ACHN (cell line): ENCODE results near the gene C16orf96.

Experiments used
- DNase-seq: peaks from one replicate; pipeline ENCODE4 v3.0.0-alpha.2; 2015
- in situ Hi-C: cut with HindIII; loops from 2 replicates; pipeline ENCODE4 v1.10.0; 2017; ENCODE audit warnings: low sequenced_read_pairs, low pct_ligation_motif_present, low pct_unique_long_range_greater_than_20kb

The C16orf96 gene

DNA sequence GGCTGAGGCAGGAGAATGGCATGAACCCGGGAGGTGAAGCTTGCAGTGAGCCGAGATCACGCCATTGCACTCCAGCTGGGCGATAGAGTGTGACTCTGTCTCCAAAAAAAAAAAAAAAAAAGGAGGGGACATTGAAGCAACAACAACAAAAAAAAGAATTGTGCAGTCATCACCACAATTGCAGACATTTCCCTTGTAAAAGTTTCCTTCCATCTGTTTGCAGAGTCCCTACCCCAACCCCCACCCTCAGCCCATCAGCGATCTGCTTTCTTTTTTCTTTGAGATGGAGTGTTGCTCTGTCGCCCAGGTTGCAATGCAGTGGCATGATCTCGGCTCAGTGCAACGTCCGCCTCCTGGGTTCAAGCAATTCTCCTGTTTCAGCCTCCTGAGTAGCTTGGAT lies 72.1 kb downstream of the C16orf96 start:
- DNase-seq, result no peak
- in situ Hi-C loops, result no loop called here

DNA sequence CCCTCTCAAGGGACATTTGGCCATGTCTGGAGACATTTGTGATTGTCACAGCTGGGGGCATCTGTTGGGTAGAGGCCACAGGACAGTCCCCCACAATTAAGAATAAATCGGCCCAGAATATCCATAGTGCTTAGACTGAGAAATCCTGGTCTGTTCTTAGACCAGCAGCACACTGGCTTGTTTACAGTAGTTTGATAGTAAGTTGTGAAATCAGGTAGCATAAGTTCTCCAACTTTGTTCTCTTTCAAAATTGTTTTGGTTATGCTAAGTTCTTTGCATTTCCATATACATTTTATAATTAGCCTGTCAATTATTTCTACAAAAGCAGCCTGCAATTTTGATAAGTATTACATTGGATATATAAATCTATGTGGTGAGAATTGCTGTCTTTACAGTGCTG lies 75.3 kb downstream of the C16orf96 start:
- in situ Hi-C loops, result no loop called here
- no peak for DNase-seq

DNA sequence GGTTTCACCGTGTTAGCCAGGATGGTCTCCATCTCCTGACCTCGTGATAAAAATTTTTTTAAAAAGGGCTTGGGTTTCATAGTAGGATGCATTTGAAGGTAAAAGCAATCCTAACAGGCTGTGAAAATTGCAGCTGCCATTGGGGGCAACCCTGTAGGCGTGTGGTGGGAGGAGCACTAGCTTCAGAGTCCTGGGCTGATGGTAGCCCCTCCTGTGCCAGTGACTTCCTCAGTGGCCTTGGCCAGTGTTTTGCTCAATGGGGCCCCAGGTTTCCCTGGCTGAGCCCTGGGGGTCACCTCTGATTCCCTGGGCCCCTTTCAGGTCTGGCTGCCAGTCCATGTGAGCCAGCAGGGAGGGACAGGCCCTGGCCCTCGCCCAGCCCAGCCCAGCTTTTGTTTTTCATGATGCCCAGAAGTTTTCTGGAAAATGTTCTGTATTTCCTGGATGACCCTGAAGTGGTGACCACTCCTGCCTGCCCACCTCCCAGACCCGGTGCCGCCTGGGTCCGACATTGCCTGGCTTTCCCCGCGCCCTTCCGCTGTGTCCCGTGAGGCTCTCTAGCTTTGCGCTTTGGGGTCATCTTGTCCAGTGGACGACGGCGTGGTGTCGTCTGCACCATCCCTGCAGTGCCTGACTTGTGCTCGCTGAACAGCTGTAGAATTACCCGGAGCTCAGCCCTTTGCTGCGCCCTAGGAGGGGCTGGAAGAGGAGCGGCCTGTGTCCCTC lies 77.9 kb downstream of the C16orf96 start:
- in situ Hi-C loops, result no loop called here
- no peak for DNase-seq

DNA sequence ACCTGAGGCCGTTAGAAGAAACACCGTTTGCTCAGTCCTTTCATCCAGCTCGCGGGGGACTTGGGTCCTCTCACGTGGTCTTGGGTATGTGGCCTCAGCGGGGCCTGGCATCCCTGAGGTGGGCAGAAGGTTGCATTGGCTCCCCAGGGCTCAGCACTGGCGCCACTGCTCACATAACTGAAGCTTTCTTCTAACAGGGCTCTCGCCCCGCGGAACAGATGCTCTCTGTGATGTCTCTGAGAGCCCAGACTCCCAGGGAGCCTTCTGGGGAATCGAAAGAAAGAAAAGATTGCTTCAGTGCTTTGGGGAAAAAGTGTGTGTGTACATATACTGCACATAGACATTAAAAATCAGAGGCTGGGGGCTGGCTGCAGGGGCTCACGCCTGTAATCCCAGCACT lies 78.6 kb downstream of the C16orf96 start:
- in situ Hi-C loops, result no loop called here
- no peak for DNase-seq

DNA sequence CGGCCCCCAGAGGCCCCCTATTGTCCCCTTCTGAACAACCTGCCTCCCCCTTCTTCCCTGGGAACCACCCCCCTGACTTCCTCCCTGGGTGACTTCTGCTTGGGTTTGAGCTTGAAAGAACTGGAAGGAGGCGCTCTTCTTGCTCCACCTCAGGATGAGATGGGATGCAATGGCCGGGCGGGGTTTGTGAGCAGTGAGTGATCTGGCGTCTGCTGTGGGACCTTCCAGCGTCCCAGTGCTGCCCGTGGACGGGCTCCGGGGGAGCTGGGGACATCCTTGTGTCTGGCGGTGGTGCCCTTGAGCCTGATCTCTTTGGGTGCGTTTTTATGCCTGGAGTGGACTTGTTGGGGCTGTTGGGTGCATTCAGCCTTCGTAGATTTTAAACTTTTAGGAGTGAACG lies 80.1 kb downstream of the C16orf96 start:
- no peak for DNase-seq
- in situ Hi-C loops, result no loop called here

DNA sequence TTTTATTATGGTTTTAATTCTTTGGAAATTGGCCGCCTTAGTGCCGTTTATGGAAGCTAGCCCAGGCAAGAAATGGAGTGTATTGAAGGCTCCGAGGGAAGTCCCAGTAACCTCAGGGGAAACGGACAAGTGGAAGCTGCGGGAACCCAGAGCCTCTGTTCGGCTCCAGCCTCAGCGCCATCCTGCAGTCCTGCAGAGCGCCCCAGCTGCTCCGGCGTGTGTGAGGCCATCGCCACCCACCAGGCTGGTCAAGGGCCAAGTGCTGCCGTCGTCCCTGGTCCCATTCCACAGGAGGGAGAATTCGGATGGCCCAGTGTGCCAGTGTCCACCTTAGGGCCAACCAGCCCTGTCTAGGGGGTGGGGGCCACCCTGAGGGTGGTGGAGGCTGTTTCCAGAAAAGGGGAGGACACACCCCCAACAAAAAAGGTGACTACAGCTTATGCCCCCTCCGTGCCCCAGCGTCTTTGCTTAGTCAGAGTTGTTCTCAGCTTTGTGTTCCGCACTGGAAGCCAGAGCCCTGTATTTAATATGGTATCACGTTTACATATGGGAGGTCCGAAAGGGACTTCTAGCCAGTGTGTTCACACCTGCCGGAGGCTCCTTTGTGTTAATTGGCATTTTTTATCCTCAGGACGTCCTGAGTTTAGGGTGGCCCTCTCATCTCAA lies 81.5 kb downstream of the C16orf96 start:
- in situ Hi-C loops, result no loop called here

DNA sequence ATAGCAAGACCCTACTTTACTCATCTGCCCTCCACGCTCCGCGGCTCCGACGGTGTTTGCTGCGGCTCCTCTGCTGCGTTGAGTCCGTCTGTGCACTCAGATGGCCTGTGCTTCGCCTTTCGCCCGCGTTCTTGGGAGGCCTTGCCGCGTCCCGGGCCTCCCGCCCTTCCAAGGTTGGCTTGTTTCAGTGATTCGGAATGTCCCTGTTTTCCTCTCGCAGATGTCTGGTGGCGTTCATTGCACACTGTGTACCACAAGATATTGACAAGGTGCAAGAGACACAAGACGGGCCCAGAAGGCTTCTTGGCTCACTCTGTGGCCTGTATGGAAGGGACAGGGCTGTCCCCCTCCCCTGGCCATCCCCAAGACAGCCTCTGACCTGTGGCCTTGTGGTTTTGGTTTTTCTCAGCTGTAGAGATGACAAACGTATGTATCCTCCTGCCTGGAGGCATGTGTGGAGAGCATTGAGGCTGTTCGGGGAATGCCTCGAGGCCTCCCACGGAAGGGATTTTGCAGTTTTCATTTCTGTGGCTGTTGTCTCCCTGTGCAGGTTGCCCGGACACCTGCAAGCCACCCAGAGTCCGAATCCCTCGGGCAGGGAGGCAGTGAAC lies 83.9 kb downstream of the C16orf96 start:
- in situ Hi-C loops, result no loop called here
- DNase-seq, result no peak

More for the DNA sequence above, 81.5 kb downstream of the C16orf96 start:
- no peak for DNase-seq

DNA sequence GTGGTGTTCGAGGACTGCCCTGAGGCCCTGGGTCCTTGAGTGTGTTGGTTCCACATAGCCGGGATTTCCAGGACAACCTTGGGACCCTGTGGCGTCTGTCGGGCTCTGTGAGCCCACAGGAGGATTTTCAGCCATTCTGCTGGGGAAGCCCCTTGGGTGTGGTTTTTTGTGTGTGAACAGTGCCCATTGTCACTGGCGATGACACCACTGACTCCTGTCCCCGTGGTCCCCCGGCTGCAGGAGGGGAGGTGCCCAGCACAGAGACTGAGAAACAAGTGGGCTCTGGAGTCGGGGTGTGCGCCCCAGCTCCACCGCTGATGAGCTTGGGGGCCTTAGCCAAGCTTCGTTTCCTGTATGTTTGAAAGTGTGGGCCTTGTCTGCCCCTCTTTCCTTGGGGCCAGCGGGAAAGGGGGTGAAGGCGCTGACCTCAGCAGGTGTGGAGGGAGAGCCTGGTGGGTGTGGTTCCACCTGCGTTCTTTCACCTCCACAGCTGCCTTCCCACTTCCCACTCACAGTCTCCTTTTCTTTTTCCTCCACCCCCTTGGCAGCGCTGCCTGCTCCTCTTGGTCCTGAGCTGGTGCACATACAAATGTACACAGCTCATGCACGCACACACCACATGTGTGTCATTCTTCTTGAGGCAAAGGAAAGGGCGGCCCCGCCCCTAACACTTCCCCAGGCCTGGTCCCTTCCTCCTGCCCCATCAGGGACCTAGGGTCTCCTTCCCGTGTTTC lies 84.6 kb downstream of the C16orf96 start:
- in situ Hi-C loops, result no loop called here
- DNase-seq, result no peak

DNA sequence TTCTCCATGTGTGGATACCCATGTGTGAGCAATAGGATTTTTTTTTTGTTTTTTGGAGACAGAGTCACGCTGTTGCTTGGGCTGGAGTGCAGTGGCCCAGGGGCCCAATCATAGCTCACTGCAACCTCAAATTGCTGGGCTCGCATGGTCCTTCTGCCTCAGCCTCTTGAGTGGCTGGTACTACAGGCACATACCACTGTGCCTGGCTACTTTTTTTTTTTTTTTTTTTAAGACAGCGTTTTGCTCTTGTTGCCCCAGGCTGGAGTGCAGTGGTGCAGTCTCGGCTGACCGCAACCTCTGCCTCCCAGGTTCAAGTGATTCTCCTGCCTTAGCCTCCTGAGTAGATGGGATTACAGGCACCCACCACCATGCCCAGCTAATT lies 85.2 kb downstream of the C16orf96 start:
- no peak for DNase-seq
- in situ Hi-C loops, result no loop called here

DNA sequence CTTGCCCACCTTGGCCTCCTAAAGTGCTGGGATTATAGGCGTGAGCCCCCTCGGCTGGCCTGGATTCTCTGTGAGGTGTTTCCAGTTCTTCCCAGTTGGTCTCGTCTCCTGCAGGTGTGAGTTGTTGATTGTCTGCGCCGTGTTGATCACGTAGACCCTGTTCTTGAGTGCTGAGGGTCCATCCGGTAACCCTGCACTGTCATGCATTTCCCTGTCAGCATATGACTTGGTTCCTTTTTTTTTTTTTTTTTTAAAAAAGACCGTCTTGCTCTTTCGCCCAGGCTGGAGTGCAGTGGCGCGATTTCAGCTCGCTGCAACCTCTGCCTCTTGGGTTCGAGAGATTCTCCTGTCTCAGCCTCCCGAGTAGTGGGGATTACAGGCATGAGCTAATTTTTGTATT lies 85.8 kb downstream of the C16orf96 start:
- DNase-seq, result no peak
- in situ Hi-C loops, result no loop called here

DNA sequence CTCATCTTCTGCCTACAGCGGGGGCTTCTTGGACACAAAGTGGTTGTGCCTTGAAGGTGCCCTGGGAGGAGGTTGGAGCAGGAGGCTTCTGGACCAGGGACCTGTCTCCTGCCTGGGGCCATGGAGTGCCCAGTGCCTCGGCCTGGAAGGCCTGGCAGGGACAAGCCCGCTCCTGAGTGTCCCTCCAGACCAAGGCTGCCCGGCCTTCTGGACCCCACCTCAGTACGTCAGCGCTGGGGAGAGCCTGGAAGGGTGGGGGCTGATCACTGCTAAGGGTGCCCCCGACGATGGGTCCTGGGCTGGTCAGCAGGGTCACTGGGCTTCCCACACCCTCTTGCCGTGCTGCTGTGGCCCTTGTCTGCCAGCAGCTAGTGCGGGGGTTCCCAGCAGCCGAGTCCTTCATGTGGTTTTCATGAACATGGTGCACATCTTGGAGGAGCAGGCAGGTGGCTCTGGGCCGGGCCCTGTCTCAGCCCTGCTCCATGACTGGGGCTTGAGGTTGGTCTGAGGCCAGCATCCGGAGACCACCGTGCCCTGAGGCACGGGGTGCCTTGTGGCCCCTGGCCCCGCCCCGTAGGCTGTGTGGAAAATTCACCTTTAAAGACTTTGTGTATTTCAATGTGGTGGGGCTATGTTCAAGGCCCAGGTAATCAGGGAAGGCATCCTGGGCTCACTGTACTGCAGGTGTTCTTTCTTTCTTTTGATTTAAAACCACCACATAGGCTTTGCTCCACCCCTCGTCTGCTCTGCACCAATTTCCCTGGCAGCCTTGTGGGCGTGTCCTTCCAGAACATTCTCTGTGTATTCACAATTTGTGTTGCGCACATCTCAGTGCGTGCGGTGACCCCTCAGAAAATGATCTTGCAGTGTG lies 90.9 kb downstream of the C16orf96 start:
- in situ Hi-C loops, result no loop called here
- no peak for DNase-seq

DNA sequence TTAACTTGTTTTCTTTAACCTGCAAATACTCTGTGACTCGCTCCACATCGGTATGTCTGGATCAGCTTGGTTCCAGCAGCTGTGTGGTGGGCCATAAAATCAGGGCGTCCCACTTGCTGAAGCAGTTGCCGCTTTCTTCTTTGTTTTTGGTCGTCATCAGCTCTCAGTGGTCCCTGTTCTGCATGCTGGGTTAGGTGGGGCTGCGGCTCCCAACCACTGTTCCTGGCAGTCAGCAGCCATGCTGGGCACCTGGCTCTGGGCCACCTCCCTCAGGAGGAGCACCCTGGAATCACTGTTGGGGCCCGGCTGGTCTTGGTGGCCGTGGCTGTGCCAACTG lies 91.5 kb downstream of the C16orf96 start:
- no peak for DNase-seq
- in situ Hi-C loops, result no loop called here

DNA sequence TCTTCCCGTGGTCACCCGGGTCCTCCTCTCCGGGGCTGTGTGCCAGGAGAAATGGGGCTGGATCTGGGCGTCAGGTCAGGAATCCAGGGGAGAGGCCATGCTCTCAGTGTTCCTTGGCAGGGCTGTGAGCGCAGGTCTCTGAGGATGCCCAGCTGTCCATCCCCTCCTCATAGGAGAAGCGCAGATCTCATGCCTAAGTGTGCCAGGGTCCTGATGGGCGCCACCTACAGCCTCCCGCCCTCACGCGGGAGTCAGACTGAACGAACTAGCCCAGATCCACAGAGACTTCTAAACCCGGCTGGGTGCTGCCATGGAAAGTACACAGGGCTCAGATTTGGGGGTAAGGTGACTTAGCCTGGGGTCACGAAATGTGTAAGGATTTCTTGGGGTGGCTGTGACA lies 92.8 kb downstream of the C16orf96 start:
- in situ Hi-C loops, result no loop called here
- DNase-seq, result no peak

DNA sequence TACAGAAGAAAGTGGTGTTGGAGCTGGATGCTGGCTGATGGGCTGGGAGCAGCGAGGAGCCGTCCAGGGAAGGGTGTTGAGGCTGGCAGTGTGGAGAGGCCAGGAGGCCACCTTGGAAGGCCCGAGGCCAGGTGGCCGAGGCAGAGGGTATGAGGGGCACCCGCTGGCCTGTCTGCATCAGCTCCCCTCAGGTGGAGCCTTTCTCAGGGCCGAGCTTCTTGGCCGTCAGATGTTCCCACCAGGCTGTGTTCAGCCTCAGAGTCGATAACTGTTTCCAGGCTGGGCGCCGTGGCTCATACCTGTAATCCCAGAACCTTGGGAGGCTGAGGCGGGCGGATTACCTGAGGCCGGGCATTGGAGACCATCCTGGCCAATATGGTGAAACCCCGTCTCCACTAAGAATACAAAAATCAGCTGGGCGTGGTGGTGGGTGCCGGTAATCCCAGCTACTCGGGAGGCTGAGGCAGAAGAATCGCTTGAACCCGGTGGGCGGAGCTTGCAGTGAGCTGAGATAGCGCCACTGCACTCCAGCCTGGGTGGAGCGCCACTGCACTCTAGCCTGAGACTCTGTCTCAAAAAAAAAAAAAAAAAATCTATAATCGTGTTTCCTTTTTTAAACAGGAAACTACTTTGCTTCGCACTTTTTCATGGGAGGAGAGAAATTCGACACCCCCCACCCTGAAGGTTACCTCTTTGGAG lies 93.8 kb downstream of the C16orf96 start:
- in situ Hi-C loops, result no loop called here
- DNase-seq, result no peak
